Erythroblast (primary cell): Measurements from ENCODE around the gene MAP2K4.

Source experiments
- GATA1 ChIP-seq: IDR thresholded peaks from 2 replicates; pipeline ENCODE4 v1.6.1; 2011; ENCODE audit warnings: low read depth, mild to moderate bottlenecking, control low read depth, low read length, moderate library complexity
- POLR2A ChIP-seq: IDR thresholded peaks from 2 replicates; pipeline ENCODE4 v1.6.1; 2011; ENCODE audit warnings: mild to moderate bottlenecking, low read length

DNA sequence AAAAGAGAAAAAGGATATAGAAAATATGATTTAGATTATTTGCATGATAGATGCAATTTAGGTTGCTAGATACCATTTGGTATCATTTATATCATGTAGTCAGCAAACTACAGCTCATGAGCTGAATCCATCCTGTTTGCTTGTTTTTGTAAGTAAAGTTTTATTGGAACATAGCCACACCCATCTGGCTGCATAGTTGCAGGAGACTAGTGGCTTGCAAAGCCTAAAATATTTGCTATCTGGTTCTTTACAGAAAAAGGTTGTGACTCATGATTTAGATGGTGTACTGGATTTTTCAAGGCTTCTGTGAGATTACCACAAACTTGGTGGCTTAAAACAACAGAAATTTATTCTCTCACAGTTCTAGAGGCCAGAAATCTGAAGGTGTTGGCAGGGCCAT, 49.9 kb downstream of the MAP2K4 start:
- TF ChIP-seq POLR2A (no peak), GATA1 (no peak)
